BE2C (cell line): Measurements from ENCODE around the gene SLC7A4.
"Not testable (repeated sequence)": the region's sequence is repeated elsewhere in the genome, so short reads cannot be mapped to it uniquely, and the experiment has no call there.

Experiments used
- DNase-seq: peaks from one replicate; pipeline ENCODE4 v3.0.0-alpha.2; 2020
- H3K27me3 ChIP-seq: fragments of 250-450 bp; sonication (Bioruptor Pico); 2 replicates; pipeline ENCODE4 v1.5.1; 2020; ENCODE audit warnings: mild to moderate bottlenecking
- H3K36me3 ChIP-seq: fragments of 250-450 bp; sonication (Bioruptor Pico); 2 replicates; pipeline ENCODE4 v1.5.1; 2020; ENCODE audit warnings: mild to moderate bottlenecking
- H3K4me1 ChIP-seq: fragments of 250-450 bp; sonication (Bioruptor Pico); 2 replicates; pipeline ENCODE4 v1.5.1; 2020
- H3K4me3 ChIP-seq: 2 replicates; pipeline ENCODE4 v1.5.1; 2011; ENCODE audit warnings: low read depth, low read length
- H3K9me3 ChIP-seq: fragments of 250-450 bp; sonication (Bioruptor Pico); 2 replicates; pipeline ENCODE4 v1.5.1; 2020
- TF ChIP-seq, protein P1 (sequence below): IDR thresholded peaks from 2 replicates; pipeline ENCODE4 v1.5.1; 2012; ENCODE audit warnings: mild to moderate bottlenecking, low read depth, low read length

The SLC7A4 gene

DNA sequence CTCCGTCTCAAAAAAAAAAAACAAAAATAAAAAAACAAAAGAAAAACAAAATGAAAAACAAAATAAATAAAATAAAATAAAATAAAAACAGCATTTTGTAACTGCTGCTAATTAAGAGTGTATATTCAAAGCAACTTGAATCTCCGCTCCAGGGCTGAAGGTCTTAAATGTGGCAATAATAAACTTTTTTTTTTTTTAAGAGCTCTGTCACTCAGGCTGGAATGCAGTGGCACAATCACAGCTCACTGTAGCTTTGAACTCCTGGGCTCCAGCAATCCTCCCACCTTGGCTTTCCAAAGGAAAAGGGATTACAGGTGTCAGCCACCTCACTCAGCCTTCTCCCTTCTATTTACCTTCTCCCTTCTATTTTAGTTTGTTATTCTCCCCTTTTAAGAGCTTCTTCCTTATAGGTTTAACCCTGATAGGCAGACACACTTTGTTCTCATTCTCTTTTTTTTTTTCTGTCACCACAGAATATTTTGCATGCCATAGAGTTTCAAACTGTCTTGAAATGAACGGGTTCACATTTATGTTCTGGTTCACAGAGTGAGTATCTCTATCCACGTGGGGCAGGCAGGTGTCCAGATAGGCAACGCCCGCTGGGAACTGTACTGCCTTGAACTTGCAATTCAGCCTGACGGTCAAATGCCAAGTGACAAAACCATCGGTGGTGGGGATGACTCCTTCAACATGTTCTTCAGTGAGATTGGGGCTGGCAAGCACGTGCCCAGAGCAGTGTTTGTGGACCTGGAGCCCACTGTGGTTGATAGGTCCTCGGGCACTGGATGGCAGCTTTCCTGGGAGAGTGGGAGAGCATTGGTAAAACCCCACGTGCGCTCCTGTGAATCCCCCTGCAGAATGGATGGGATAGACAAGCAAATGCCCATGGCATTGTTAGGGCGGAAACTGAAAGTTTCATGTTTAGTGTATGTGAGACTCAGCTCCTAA is 32.8 kb upstream of the SLC7A4 start:
- no peak for DNase-seq
- Histone ChIP-seq H3K27me3 (no peaks in the 10 kb centered on the region), H3K4me3 (no peak overlapping the region), H3K36me3 (no peaks in the 10 kb centered on the region), H3K9me3 (no peaks in the 10 kb centered on the region), H3K4me1 (no peaks in the 10 kb centered on the region)
- TF ChIP-seq, protein P1, sequence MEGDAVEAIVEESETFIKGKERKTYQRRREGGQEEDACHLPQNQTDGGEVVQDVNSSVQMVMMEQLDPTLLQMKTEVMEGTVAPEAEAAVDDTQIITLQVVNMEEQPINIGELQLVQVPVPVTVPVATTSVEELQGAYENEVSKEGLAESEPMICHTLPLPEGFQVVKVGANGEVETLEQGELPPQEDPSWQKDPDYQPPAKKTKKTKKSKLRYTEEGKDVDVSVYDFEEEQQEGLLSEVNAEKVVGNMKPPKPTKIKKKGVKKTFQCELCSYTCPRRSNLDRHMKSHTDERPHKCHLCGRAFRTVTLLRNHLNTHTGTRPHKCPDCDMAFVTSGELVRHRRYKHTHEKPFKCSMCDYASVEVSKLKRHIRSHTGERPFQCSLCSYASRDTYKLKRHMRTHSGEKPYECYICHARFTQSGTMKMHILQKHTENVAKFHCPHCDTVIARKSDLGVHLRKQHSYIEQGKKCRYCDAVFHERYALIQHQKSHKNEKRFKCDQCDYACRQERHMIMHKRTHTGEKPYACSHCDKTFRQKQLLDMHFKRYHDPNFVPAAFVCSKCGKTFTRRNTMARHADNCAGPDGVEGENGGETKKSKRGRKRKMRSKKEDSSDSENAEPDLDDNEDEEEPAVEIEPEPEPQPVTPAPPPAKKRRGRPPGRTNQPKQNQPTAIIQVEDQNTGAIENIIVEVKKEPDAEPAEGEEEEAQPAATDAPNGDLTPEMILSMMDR, result no peak

DNA sequence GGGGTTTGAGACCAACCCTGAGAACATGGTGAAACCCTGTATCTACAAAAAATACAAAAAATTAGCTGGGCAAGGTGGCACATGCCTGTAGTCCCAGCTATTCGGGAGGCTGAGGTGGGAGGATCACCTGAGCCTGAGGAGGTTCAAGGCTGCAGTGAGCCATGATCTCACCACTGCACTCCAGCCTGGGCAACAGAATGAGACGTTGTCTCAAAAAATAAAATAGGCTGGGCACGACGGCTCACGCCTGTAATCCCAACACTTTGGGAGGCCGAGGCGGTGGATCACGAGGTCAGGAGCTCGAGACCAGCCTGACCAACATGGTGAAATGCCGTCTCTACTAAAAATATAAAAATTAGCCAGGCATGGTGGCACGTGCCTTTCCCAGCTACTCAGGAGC is 32.1 kb upstream of the SLC7A4 start:
- H3K36me3 ChIP-seq, DNase-seq, H3K9me3 ChIP-seq, H3K27me3 ChIP-seq, H3K4me1 ChIP-seq, H3K4me3 ChIP-seq: not testable (repeated sequence)

DNA sequence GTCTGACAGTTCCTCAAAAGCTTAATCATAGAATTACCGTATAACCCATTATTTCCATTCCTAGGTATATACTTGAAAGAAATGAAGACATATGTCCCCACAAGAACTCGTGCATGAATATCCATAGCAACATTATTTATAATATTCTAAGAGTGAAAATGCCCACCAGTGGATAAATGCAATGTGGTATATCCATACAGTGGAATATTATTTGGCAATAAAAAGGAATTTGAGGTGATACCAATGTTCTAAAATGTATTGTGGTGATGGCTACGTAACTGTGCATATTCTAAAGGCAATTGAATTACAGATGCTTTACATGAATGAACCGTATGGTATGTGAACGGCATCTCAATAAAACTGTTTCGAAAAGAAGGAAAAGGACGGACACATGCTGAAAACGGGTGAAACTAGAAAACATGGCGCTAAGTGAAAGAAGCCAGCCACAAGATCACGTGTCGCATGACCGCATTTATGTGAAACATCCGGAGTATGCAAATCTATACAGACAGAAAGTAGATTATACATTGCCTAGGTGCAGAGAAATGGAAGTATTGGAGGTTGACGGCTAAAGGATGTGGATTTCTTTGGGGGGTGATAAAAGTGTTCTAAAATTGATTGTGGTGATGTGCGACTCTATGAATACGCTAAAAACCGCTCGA is 29.4 kb upstream of the SLC7A4 start:
- not testable (repeated sequence) for H3K27me3 ChIP-seq, H3K9me3 ChIP-seq, DNase-seq, H3K4me3 ChIP-seq, H3K4me1 ChIP-seq, H3K36me3 ChIP-seq

DNA sequence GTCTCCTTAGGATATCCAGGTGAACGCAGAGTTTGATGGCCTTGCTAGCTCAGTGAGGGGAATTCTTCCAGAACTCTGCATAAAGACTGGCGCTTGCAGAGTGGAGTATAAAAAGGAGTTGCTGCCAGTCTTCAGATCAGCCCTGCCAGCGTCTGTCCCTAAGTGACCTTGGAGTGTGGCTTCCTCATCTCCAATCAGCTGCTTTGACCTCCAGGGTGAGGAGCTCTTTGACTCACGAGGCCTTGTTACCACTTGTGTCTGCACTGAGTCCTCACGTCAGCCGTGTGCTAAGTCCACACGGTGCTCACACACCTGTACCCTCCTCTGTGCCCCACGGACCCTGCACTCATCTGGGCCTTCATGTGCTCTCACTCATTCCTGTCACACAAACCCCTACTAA is 28.0 kb upstream of the SLC7A4 start:
- H3K9me3 ChIP-seq, H3K27me3 ChIP-seq, H3K36me3 ChIP-seq, H3K4me1 ChIP-seq, DNase-seq, H3K4me3 ChIP-seq: not testable (repeated sequence)

DNA sequence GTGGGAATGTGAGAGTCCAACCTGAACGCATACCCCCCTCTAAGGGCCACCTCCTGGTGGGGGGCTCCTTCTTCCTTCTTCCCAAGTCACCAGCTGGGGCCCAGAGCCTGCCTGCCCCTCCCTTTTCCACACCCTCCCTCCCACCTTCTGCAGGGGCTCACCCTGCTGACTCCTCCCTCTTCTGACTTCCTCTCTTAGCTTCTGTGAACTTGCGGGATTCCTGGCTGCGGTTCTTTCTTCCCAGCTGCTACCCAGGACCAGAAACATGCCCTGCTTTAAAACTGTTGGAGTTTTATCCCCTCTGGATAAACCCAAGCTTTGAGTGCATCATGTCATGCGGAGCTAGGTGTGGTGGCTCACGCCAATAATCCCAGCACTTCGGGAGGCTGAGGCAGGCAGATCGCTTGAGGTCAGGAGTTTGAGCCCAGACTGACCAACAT is 23.5 kb upstream of the SLC7A4 start:
- TF ChIP-seq, protein P1, result no peak
- DNase-seq, result no peak
- Histone ChIP-seq H3K36me3 (no peaks in the 10 kb centered on the region), H3K4me3 (no peak overlapping the region), H3K4me1 (no peaks in the 10 kb centered on the region), H3K27me3 (no peaks in the 10 kb centered on the region), H3K9me3 (no peaks in the 10 kb centered on the region)

DNA sequence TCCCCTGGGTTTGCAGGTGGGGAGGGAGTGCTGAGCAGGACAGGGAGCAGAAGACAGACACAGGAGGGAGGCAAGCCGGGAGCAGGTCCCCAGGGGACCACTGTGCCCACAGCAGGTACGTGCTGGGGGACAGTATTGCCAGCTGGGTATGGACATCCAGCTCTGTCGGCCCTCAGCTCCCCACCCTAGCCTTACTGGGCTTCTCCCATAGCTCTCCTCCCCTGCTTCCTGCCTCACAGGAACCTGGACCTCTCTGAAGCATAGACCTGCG is 23.1 kb upstream of the SLC7A4 start:
- Histone ChIP-seq H3K4me3 (no peak overlapping the region), H3K27me3 (no peaks in the 10 kb centered on the region)

DNA sequence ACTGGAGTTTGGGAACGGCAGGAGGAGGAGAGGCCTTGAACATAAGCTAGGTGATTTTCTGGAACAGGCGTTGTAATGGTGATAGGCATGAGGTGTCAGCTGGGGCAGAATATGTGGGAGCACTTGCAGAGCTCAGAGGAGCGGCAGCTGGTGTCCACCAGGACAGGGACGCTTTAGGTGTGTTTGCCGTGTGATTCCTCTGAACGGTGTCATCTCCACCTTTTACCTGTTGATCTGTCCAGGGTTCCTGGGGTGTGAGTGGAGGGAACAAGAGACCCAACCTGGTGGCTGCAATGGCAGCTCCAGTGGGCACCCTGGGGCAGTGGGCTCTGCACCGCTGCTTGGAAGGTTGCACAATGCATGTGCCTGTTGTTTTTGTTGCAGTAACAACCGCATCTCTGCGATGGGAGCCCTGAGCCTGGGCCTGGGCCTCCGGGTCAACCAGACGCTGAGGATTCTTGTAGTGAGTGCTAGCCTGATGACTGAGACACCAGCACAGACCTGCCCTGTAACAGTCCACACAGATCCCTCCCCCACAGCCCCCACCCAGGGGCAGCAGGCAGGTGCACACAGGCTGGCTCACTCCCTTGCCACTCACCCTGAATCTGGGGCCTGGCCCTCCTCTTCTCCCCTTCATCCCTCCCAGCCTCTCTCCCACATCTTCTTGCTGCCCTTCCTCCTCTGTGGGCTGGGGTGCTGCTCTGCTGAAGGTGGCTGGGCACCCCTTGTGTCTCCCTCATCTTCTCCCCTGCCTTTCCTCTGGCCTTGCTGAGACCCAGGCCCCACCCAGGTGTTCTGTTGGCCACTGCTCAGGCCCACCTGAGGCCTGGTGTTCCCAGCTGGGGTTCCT is 22.6 kb upstream of the SLC7A4 start:
- H3K27me3 ChIP-seq, result no peaks in the 10 kb centered on the region
- H3K4me1 ChIP-seq, result no peaks in the 10 kb centered on the region
- H3K9me3 ChIP-seq, result no peaks in the 10 kb centered on the region
- no peak for DNase-seq
- TF ChIP-seq, protein P1, result no peak
- no peaks in the 10 kb centered on the region for H3K36me3 ChIP-seq
- H3K4me3 ChIP-seq, result no peak overlapping the region

More for the DNA sequence above, 23.1 kb upstream of the SLC7A4 start:
- H3K36me3 ChIP-seq, result no peaks in the 10 kb centered on the region
- H3K4me1 ChIP-seq, result no peaks in the 10 kb centered on the region
- no peak for DNase-seq
- H3K9me3 ChIP-seq, result no peaks in the 10 kb centered on the region
- TF ChIP-seq, protein P1, result no peak
